Subcutaneous adipose tissue (tissue), 4 donors: ENCODE measurements around the gene ITGA3. TPM values are rescaled to one million over a fixed set of nuclear protein-coding genes. Genes with fewer than 3 reads are reported as not detected.

Experiments used
- total RNA-seq, 4 donors: library from RNA; depleted of rRNA; stranded (reverse); fragments of >200 nt; gene quantifications; one replicate each; pipeline ENCODE4 v1.1.0, GENCODE V29; 2016
- TF ChIP-seq, protein P1 (sequence below): fragments of 450-650 bp; IDR thresholded peaks from one replicate; pipeline ENCODE4 v1.5.1; 2016; ENCODE audit warnings: low read depth, mild to moderate bottlenecking, control low read depth, antibody characterized with exemption, moderate library complexity

Gene ITGA3
- total RNA-seq, 4 donors from 2014 or later, result 9.0 to 98.8 (median 19.3) TPM

DNA sequence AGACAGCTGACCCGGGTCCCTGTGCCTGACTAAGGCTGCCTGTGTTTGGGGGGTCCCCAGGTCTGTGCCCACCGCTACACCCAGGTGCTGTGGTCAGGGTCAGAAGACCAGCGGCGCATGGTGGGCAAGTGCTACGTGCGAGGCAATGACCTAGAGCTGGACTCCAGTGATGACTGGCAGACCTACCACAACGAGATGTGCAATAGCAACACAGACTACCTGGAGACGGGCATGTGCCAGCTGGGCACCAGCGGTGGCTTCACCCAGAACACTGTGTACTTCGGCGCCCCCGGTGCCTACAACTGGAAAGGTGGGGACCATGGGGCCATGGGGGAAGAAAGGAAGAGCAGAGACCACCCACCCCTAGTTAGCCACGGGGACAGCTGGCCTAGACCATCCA, 12.1 kb downstream of the ITGA3 start:
- TF ChIP-seq, protein P1, sequence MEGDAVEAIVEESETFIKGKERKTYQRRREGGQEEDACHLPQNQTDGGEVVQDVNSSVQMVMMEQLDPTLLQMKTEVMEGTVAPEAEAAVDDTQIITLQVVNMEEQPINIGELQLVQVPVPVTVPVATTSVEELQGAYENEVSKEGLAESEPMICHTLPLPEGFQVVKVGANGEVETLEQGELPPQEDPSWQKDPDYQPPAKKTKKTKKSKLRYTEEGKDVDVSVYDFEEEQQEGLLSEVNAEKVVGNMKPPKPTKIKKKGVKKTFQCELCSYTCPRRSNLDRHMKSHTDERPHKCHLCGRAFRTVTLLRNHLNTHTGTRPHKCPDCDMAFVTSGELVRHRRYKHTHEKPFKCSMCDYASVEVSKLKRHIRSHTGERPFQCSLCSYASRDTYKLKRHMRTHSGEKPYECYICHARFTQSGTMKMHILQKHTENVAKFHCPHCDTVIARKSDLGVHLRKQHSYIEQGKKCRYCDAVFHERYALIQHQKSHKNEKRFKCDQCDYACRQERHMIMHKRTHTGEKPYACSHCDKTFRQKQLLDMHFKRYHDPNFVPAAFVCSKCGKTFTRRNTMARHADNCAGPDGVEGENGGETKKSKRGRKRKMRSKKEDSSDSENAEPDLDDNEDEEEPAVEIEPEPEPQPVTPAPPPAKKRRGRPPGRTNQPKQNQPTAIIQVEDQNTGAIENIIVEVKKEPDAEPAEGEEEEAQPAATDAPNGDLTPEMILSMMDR, result no peak

DNA sequence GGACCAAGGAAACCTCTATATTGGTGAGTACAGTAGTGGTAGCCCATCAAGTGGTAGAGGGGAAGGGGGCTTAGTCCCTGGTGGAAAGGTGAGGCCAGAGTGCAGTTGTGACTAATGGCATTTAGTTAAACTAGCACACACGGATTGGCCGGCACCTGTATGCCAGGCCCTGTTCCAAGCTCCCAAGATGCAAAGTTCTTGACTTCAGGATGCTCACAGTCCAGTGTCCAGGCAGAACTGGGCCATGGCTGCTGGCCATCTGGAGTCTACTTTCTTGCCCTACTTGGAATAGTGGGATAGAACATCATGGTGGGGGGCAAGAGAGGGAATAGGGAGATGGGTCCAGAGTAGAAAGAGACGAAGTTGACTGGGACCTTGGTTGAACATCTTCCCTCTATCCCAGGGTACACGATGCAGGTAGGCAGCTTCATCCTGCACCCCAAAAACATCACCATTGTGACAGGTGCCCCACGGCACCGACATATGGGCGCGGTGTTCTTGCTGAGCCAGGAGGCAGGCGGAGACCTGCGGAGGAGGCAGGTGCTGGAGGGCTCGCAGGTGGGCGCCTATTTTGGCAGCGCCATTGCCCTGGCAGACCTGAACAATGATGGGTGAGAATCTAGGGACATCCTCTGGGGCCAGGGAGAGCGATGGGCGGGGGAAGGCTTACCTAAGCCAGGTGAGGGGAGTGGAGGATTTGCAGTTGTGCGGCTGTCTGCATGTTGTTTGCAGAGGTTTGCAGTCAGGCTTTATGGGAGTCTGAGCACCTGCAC, 15.2 kb downstream of the ITGA3 start:
- TF ChIP-seq, protein P1, result no peak

DNA sequence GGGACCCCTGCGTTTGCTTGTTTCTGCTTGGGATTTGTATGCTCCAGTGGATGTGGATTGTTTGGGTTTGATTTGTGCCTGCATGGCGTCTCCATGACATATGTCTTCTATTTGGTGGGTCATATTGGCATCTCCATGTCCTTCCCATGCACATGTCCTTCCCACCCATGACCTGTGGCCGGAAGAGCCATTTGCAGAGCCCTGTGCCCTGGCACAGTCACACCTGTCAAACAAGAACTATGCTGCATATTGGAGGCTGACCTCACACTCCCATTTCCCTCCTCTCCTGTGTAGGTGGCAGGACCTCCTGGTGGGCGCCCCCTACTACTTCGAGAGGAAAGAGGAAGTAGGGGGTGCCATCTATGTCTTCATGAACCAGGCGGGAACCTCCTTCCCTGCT, 15.8 kb downstream of the ITGA3 start:
- TF ChIP-seq, protein P1, result no peak

DNA sequence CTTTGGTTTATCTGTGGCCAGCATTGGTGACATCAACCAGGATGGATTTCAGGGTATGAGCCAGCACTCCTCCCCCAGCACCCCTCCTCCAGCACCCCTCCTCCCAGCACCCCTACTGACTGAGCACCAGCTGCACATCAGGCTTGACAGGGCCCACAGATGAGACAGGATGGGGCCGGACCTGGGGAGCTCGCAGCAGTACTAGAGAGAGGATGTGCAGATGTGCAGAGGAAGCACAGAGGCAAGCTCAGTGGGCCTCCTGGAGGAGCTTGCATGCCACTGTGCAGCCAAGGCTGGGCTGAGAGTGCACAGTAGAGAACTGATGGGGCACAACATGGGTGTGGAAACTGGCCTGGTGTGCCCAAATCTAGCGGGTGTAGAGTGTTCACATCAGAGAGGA, 16.2 kb downstream of the ITGA3 start:
- TF ChIP-seq, protein P1, result no peak

DNA sequence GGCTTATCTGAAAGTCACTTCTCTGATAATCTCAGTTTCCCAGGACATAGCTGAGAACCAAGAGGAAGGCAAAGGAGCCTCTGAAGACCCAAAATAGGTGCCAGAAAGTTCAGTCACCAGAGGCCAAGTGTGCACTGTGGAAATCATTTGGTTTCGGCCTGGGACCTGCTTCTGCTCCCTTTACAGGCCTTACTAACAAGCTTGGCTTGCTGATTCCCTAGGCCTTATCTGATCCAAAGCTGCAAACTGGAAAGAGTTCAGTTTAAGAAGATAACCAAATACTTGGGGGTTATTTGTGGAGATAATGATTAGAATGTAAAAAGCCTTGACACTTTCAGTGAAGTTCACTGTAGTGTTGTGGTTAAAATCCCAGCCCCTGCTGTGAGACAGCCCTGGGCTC, 17.0 kb downstream of the ITGA3 start:
- TF ChIP-seq, protein P1, result no peak

DNA sequence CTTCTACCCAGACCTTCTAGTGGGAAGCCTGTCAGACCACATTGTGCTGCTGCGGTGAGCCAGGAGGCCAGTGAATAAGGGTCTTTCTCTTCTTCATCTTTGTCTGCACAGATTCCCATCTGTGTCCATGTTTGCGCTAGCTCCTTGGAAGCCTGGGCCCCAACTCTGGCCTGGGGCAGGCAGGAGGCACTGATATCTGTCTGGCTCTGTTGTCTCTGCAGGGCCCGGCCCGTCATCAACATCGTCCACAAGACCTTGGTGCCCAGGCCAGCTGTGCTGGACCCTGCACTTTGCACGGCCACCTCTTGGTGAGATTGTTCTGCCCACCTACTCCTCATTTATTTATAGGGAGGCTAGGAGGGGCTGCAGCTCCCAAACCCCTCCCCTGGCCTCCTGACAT, 18.3 kb downstream of the ITGA3 start:
- TF ChIP-seq, protein P1, result no peak

DNA sequence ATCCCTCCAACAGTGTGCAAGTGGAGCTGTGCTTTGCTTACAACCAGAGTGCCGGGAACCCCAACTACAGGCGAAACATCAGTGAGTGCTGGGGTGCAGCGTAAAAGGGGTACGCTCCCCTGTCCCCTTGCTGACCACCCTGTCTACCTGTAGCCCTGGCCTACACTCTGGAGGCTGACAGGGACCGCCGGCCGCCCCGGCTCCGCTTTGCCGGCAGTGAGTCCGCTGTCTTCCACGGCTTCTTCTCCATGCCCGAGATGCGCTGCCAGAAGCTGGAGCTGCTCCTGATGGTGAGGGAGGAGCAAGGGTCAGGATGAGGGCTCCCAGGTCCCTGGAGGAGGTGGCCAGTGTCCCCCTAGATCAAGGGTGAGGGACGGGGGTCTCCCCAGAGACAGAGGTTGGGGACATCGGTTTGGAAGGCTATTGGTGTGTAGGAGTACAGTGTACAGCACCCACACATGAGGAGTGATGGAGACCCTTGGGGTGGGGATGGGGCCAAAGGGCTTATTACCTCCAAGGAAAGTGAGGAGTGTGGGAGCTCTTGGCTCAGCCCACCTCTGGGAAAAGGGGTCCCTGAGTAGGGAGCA, 19.6 kb downstream of the ITGA3 start:
- TF ChIP-seq, protein P1, result no peak
